ENCODE results near the gene WNT3A.

Gene WNT3A

GRCh38 chr1:228064296-228064695 is 57.5 kb downstream of the WNT3A start:
- no peak for DNase-seq (ENCODE audit: low read depth, low spot score)
- TF ChIP-seq, protein P1, sequence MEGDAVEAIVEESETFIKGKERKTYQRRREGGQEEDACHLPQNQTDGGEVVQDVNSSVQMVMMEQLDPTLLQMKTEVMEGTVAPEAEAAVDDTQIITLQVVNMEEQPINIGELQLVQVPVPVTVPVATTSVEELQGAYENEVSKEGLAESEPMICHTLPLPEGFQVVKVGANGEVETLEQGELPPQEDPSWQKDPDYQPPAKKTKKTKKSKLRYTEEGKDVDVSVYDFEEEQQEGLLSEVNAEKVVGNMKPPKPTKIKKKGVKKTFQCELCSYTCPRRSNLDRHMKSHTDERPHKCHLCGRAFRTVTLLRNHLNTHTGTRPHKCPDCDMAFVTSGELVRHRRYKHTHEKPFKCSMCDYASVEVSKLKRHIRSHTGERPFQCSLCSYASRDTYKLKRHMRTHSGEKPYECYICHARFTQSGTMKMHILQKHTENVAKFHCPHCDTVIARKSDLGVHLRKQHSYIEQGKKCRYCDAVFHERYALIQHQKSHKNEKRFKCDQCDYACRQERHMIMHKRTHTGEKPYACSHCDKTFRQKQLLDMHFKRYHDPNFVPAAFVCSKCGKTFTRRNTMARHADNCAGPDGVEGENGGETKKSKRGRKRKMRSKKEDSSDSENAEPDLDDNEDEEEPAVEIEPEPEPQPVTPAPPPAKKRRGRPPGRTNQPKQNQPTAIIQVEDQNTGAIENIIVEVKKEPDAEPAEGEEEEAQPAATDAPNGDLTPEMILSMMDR (IDR thresholded peaks at IDR 0.05; ENCODE audit: insufficient read depth, low read length, missing control alignments) = no peak
- ChIA-PET CTCF (no interaction called here), POLR2A (no interaction called here)
- no peak overlapping the region for H3K4me3 ChIP-seq (ENCODE audit: low read depth, low read length)

DNA sequence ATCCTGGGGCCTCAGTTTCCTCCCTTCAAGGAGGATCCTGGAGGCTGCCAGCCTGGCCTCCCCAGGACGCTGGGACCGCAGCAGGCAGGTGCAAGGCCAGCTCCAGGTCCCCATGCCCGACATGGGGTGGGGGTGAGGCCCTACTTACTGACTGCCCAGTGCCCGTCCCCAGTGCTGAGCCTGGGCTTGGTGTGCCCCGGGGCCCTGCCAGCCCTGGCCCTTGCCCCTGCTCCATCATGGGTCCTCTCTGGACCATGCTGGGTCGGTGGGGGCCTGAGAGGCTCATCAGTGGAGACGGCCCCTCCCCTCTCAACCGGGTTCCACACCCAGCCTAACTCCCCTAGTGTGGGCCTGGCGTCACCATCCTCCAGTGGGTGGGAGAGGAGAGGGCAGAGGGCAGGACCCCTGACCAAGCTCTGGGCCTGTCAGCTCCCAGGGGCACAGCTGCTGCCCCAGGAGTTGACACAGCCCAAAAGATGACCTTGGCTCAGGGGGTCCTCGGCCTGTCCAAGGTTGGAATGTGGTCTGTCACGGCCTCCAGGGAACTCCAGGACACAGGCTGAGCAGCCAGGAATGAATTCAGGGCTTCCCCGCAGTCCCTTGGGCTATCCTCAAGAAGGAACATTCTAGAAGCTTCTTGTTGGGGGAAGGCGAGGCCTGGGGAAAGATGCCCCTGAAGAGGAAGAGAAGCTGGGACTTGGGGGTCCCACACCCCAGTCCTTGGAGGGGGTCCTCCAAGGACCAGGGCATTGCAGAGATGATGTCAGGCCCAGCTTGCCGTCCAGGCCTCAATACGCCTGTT is 58.1 kb downstream of the WNT3A start:
- CTCF ChIA-PET = no interaction called here
- H3K4me3 ChIP-seq (ENCODE audit: low read depth, low read length) = no peak overlapping the region
- POLR2A ChIA-PET = no interaction called here
- TF ChIP-seq, protein P1 (IDR thresholded peaks at IDR 0.05; ENCODE audit: insufficient read depth, low read length, missing control alignments) = no peak
- DNase-seq (ENCODE audit: low read depth, low spot score) = no peak

DNA sequence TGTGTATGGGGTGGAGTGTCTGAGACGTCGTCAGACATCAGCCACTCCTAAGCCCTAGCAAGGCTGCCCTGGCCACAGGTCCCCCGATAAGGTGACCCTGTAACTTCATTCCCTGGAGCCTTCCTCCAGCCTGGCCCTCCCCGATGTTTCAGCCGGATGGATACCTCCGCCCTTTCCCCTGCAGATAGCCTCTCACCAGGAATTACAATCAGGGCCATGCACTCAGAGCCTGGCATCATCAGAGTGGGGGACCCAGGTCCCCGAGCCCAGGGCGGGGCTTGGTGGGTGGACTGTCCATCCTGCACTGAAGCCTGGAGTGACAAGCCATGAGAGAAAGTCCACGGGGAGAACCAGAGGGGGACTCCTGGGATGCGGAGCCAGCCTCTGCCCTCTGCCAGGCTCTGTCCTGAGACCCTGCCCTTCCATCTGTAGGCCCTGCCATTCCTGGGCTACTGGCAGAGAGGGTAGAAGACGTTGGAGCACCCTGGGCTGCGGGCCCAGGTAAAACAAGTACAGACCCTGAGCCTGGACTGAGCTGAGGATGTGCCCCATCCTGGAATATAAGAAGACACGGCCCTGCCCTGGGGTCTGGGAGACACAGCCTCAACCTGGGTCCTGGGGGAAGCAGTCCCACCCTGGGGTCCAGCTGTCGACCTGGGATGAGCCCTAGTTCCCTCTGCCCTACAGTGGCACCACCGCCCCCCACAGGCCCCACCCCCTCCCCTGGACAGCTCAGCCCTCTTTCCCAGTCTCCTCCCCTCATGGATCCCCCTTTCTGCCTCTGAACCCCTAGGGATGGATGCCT is 58.9 kb downstream of the WNT3A start:
- TF ChIP-seq, protein P1 (IDR thresholded peaks at IDR 0.05; ENCODE audit: insufficient read depth, low read length, missing control alignments) = no peak
- ChIA-PET POLR2A (no interaction called here), CTCF (no interaction called here)
- H3K4me3 ChIP-seq (ENCODE audit: low read depth, low read length) = no peak overlapping the region
- no peak for DNase-seq (ENCODE audit: low read depth, low spot score)

- ChIA-PET CTCF (no interaction called here), POLR2A (no interaction called here)
- TF ChIP-seq, protein P1 (IDR thresholded peaks at IDR 0.05; ENCODE audit: insufficient read depth, low read length, missing control alignments) = no peak
- no peak for DNase-seq (ENCODE audit: low read depth, low spot score)
- no peak overlapping the region for H3K4me3 ChIP-seq (ENCODE audit: low read depth, low read length)
Measured at GRCh38 chr1:228066416-228066815, 59.6 kb downstream of the WNT3A start.

DNA sequence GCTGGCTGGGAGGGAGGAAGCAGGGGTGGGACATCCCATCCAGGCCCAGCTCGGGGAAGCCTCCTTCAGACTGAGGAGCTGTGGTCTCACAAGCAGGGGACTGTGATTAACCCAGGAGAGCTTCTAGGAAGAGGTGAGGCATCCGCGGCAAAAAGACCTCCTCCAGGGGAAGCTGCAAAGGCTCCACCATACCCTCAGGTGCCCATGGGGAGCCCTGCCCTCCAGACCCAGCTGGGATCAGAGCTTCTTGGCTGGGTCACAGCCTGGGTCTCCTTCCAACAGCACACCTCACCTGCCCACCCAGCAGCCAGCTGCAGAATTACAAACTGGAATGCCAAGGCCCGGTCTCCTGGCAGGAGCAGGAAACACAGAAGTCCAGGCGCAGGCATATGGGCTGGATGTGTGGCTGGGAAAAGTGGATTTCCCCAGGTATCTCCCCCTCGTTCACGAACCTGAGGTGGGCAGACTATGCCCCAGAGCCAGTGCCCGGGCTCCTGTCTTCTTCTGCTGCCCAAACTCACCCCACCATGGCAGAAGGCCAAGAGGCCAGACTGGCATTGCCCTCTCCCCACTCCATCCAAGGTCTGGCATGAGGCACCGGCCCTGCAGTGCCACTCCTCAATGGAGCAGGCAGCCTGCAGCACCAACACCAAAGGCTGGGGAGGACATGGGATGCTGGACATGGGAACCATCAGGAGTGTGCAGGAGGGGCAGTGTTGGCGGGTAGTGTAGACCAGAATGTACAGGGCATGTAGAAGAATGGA is 60.3 kb downstream of the WNT3A start:
- POLR2A ChIA-PET = no interaction called here
- CTCF ChIA-PET = no interaction called here

More for the DNA sequence above, 60.3 kb downstream of the WNT3A start:
- no peak for DNase-seq (ENCODE audit: low read depth, low spot score)
- TF ChIP-seq, protein P1 (IDR thresholded peaks at IDR 0.05; ENCODE audit: insufficient read depth, low read length, missing control alignments) = no peak
- H3K4me3 ChIP-seq (ENCODE audit: low read depth, low read length) = no peak overlapping the region

Measured in AG04449 (cell line).